ENCODE measurements around the gene KRT35.

KRT35 gene

DNA sequence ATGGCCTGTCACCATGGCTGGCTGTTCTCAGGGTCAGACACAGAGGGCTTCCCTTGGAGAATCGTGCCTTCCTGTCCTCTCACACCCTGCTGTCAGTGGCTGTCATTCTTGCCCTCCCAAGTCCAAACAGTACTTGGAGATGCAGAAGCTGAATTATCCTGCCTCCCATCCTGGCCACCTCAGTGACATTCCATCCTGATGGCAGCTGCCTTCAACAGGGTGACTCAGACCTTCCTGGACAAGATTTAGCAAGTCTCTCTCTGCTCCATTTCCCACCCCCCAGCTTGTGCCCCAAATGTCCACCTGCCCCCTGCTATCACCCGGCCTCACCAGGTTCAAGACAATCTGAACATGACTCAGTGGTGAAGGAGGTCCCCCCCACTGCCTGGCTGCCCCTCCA, 13.6 kb upstream of the KRT35 start:
- TF ChIP-seq CTCF (IDR thresholded peaks at IDR 0.05; ENCODE audit: insufficient read depth, low read depth, low read length, missing control alignments), result no peak
- DNase-seq (ENCODE audit: low read depth), result no peak
- H3K4me3 ChIP-seq (ENCODE audit: low read depth, low read length), result no peak overlapping the region

DNA sequence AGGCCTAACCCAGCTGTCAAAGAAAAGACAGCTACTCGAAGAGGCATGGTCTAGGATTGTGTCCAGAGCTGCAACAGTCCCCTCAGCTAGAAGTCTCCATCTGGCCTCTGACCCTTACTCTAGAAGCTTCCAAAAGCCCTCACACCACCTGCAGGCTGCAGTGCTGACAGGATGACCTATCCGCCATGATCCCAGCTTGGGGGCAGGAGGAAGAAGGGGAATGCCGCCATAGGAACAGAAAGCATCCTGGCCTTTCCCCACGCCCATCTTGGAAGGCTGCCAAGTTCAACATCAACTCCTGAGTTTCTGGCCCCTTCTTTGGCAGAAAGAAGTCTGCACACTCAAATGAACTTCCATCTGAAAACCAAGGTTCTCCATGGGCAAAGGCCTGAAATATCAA, 11.8 kb upstream of the KRT35 start:
- TF ChIP-seq CTCF (IDR thresholded peaks at IDR 0.05; ENCODE audit: insufficient read depth, low read depth, low read length, missing control alignments), result no peak
- H3K4me3 ChIP-seq (ENCODE audit: low read depth, low read length), result no peak overlapping the region
- DNase-seq (ENCODE audit: low read depth), result no peak

- H3K4me3 ChIP-seq (ENCODE audit: low read depth, low read length), result no peak overlapping the region
- TF ChIP-seq CTCF (IDR thresholded peaks at IDR 0.05; ENCODE audit: insufficient read depth, low read depth, low read length, missing control alignments), result no peak
- DNase-seq (ENCODE audit: low read depth), result no peak
Observed at GRCh38 chr17:41492351-41492750, 11.4 kb upstream of the KRT35 start.

- H3K4me3 ChIP-seq (ENCODE audit: low read depth, low read length), result no peak overlapping the region
- TF ChIP-seq CTCF (IDR thresholded peaks at IDR 0.05; ENCODE audit: insufficient read depth, low read depth, low read length, missing control alignments), result no peak
- no peak for DNase-seq (ENCODE audit: low read depth)
Observed at GRCh38 chr17:41491476-41491875, 10.5 kb upstream of the KRT35 start.

- TF ChIP-seq CTCF (IDR thresholded peaks at IDR 0.05; ENCODE audit: insufficient read depth, low read depth, low read length, missing control alignments), result no peak
- no peak for DNase-seq (ENCODE audit: low read depth)
Observed at GRCh38 chr17:41490000-41490990, 9.3 kb upstream of the KRT35 start.

DNA sequence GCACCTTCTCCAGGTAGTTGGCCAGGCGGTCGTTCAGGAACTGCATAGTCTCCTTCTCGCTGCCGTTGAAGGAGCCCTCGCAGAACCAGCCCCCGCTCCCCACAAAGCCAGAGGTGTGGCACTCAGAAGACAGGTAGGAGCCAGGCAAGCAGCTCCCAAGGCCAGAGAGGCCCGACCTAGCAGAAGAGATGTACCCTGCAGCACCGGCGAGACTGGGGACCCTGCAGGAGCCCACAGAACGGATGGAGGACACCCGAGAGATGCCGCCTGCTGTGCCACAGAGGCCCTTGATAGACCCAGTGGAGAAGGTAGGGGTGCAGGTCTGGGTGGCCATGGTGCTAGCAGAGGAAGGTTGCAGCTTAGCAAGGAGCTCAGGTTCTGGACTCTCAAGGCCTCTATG, 8.6 kb upstream of the KRT35 start, which contains the start of gene KRT36:
TSS of gene KRT36 (minus strand) at position 380 of the 400 bp plus-strand sequence. CDS start at position 334, 46 bp downstream.
- no peak for TF ChIP-seq CTCF (IDR thresholded peaks at IDR 0.05; ENCODE audit: insufficient read depth, low read depth, low read length, missing control alignments)
- DNase-seq (ENCODE audit: low read depth), result no peak
- no peak within 1 kb of the TSS for H3K4me3 ChIP-seq (ENCODE audit: low read depth, low read length)

More at GRCh38 chr17:41490000-41490990, 9.3 kb upstream of the KRT35 start:
- no peak overlapping the region for H3K4me3 ChIP-seq (ENCODE audit: low read depth, low read length)

Data from GM12865 (cell line).